ENCODE data around the gene ING2. TPM values are rescaled to one million over a fixed set of nuclear protein-coding genes. Genes with fewer than 3 reads are reported as not detected.

Gene ING2
- total RNA-seq, 1 experiment from 2014 or later, result 4.2 TPM

- TF ChIP-seq, protein P1, sequence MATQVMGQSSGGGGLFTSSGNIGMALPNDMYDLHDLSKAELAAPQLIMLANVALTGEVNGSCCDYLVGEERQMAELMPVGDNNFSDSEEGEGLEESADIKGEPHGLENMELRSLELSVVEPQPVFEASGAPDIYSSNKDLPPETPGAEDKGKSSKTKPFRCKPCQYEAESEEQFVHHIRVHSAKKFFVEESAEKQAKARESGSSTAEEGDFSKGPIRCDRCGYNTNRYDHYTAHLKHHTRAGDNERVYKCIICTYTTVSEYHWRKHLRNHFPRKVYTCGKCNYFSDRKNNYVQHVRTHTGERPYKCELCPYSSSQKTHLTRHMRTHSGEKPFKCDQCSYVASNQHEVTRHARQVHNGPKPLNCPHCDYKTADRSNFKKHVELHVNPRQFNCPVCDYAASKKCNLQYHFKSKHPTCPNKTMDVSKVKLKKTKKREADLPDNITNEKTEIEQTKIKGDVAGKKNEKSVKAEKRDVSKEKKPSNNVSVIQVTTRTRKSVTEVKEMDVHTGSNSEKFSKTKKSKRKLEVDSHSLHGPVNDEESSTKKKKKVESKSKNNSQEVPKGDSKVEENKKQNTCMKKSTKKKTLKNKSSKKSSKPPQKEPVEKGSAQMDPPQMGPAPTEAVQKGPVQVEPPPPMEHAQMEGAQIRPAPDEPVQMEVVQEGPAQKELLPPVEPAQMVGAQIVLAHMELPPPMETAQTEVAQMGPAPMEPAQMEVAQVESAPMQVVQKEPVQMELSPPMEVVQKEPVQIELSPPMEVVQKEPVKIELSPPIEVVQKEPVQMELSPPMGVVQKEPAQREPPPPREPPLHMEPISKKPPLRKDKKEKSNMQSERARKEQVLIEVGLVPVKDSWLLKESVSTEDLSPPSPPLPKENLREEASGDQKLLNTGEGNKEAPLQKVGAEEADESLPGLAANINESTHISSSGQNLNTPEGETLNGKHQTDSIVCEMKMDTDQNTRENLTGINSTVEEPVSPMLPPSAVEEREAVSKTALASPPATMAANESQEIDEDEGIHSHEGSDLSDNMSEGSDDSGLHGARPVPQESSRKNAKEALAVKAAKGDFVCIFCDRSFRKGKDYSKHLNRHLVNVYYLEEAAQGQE (IDR thresholded peaks at IDR 0.05; ENCODE audit: low read depth), result no peak
- no peak for TF ChIP-seq ZNF274 (IDR thresholded peaks at IDR 0.05; ENCODE audit: low read depth, low read length)
- TF ChIP-seq TCF7L2 (IDR thresholded peaks at IDR 0.05; ENCODE audit: borderline replicate concordance, extremely low read depth, insufficient read depth, insufficient read length), result no peak
- TF ChIP-seq ZFX (IDR thresholded peaks at IDR 0.05), result no peak
- no peak for TF ChIP-seq EGR1 (IDR thresholded peaks at IDR 0.05; ENCODE audit: low read depth)
These were observed 50.2 kb downstream of the ING2 start (continued) for GRCh38 chr4:183554878-183555585.

GRCh38 chr4:183556947-183557346 is 52.1 kb downstream of the ING2 start:
- RAD21 ChIA-PET (ENCODE audit: low non-redundant PET in 1 of 2, low total read pairs in 2 of 2, uncharacterized antibody in 2 of 2, unreplicated experiment in 2 of 2), result no interaction called here
- Histone ChIP-seq H3K9me2 (ENCODE audit: insufficient read depth) (no peaks in the 10 kb centered on the region), H3K79me2 (ENCODE audit: insufficient read depth, low read length) (no peaks in the 10 kb centered on the region), H3K4me2 (ENCODE audit: low read length) (no peak overlapping the region), H3K9ac (ENCODE audit: low read length) (no peak overlapping the region), H4K20me1 (ENCODE audit: insufficient read depth) (no peaks in the 10 kb centered on the region), H3K36me3 (ENCODE audit: control insufficient read depth in 1 of 2, insufficient read depth in 2 of 2, low read length in 2 of 2) (no peaks in the 10 kb centered on the region), H3K4me1 (ENCODE audit: control insufficient read depth in 1 of 2, insufficient read depth in 2 of 2, low read length in 2 of 2) (no peaks in the 10 kb centered on the region), H3K4me3 (replicated peaks in 1 of 2; ENCODE audit: low read depth in 1 of 2, low read length in 2 of 2) (no peak overlapping the region), H3K27ac (ENCODE audit: low read depth, low read length) (no peak overlapping the region), H2AFZ (ENCODE audit: low read depth, low read length, poor library complexity, severe bottlenecking) (no peak overlapping the region), H3K27me3 (ENCODE audit: insufficient read depth, low read length) (no peaks in the 10 kb centered on the region), H3K9me3 (ENCODE audit: control insufficient read depth in 1 of 2, insufficient read depth in 1 of 2, low read depth in 1 of 2, low read length in 2 of 2) (no peaks in the 10 kb centered on the region)
- DNase-seq (ENCODE audit: low read depth, low spot score) (no peak), ATAC-seq (no peak)
- TF ChIP-seq FOSL1 (IDR thresholded peaks at IDR 0.05; ENCODE audit: low read depth) (no peak), ZFX (IDR thresholded peaks at IDR 0.05) (no peak), RAD21 (IDR thresholded peaks at IDR 0.05; ENCODE audit: low read depth) (no peak)
- TF ChIP-seq, protein P2, sequence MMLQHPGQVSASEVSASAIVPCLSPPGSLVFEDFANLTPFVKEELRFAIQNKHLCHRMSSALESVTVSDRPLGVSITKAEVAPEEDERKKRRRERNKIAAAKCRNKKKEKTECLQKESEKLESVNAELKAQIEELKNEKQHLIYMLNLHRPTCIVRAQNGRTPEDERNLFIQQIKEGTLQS (IDR thresholded peaks at IDR 0.05), result no peak
- POLR2A ChIA-PET, result no interaction called here
- CTCF ChIA-PET, result no interaction called here
- intact Hi-C loops (cut with micrococcal nuclease), result no loop called here
- BruUV-seq (replicated peaks), result no TSS peak

All from HCT116 (cell line).